Measurements from ENCODE around the gene F2R. TPM values are rescaled to one million over a fixed set of nuclear protein-coding genes. Genes with fewer than 3 reads are reported as not detected.

The F2R gene
- total RNA-seq, 1 donor from 2014 or later = 20.1 TPM

DNA sequence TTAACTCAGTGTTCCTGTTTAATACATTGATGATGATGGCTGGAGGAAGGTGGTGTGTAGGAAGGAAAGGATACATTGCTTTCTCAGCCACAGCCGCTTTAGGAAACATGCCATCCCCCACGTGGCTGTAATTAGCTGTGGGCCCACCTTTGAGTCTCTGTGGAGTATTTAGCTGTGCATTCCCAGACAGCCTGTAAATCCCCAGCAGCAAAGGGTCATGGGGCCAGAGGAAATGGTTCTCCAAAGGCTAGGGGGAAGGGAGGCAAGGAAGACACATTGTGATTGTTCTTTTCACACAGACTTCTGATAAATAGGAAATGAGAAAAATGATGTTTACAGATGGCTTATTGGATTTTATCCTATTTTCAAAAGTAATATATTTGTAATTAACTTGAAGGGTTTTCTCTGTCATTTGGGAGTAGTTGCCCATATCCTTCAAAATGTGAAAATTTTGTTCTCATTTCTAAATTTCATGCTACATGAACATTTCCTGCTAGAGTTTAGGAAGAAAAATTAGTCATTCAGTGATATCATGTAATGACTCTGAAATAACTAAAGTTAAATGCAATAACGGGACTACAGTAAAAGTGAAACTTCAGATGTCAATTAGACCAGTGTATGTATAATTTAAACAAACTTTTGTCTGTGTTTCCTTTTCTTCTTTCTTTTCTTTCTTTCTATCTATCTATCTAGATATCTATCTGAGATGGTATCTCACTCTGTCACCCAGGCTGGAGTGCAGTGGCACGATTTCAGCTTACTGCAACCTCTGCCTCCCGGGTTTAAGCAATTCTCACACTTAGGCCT is 24.3 kb upstream of the F2R start:
- Mint-ChIP-seq H3K4me3 (peak overlapping the region; percentile 9), H3K9me3 (no peaks in the 10 kb centered on the region), H3K4me1 (ENCODE audit: unreplicated experiment) (peaks cover 18% of the 10 kb centered on the region), H3K27ac (no peak overlapping the region), H3K27me3 (no peaks in the 10 kb centered on the region), H3K36me3 (peaks cover 4% of the 10 kb centered on the region)
- DNase-seq (ENCODE audit: extremely low spot score, unreplicated experiment) = no peak
- TF ChIP-seq, protein P1, sequence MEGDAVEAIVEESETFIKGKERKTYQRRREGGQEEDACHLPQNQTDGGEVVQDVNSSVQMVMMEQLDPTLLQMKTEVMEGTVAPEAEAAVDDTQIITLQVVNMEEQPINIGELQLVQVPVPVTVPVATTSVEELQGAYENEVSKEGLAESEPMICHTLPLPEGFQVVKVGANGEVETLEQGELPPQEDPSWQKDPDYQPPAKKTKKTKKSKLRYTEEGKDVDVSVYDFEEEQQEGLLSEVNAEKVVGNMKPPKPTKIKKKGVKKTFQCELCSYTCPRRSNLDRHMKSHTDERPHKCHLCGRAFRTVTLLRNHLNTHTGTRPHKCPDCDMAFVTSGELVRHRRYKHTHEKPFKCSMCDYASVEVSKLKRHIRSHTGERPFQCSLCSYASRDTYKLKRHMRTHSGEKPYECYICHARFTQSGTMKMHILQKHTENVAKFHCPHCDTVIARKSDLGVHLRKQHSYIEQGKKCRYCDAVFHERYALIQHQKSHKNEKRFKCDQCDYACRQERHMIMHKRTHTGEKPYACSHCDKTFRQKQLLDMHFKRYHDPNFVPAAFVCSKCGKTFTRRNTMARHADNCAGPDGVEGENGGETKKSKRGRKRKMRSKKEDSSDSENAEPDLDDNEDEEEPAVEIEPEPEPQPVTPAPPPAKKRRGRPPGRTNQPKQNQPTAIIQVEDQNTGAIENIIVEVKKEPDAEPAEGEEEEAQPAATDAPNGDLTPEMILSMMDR (conservative IDR thresholded peaks at IDR 0.05) = no peak

DNA sequence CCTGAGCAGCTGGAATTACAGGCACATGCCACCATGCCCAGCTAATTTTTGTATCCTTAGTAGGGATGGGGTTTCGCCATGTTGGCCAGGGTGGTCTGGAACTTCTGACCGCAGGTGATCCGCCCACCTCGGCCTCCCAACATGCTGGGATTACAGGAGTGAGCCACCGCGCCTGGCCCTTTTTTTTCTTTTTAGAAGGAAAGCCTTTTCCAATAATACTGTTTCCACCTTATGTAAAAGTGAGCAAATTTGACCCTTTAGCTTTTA is 23.7 kb upstream of the F2R start:
- H3K36me3 Mint-ChIP-seq = no peaks in the 10 kb centered on the region
- H3K4me3 Mint-ChIP-seq = no peak overlapping the region
- peaks cover 18% of the 10 kb centered on the region for H3K4me1 Mint-ChIP-seq (ENCODE audit: unreplicated experiment)
- H3K27ac Mint-ChIP-seq = no peak overlapping the region
- no peak for DNase-seq (ENCODE audit: extremely low spot score, unreplicated experiment)
- no peaks in the 10 kb centered on the region for H3K27me3 Mint-ChIP-seq
- TF ChIP-seq, protein P1 (conservative IDR thresholded peaks at IDR 0.05) = no peak
- no peaks in the 10 kb centered on the region for H3K9me3 Mint-ChIP-seq

DNA sequence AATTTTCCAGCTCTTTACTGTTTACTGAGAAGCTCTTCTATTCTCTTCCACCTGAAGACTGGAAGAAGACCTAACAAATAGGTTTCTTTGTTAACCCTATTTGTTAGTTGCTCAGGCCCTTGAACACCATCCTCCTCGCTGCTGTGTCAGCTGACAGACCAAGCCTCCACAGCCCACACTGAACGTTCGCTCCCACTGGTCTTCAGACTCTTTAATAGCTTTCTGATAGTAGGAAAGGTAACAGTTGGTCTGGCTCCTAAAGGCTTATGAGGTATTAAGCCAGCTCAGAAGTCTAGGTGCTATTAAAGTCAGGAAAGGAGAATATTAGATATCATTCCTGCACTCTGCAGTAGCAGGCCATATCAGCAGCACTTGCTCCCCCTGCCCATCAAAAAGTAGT is 23.3 kb upstream of the F2R start:
- Mint-ChIP-seq H3K9me3 (no peaks in the 10 kb centered on the region), H3K36me3 (no peaks in the 10 kb centered on the region), H3K27ac (no peak overlapping the region), H3K4me3 (no peak overlapping the region), H3K27me3 (no peaks in the 10 kb centered on the region), H3K4me1 (ENCODE audit: unreplicated experiment) (peaks cover 18% of the 10 kb centered on the region)
- TF ChIP-seq, protein P1 (conservative IDR thresholded peaks at IDR 0.05) = no peak
- no peak for DNase-seq (ENCODE audit: extremely low spot score, unreplicated experiment)

DNA sequence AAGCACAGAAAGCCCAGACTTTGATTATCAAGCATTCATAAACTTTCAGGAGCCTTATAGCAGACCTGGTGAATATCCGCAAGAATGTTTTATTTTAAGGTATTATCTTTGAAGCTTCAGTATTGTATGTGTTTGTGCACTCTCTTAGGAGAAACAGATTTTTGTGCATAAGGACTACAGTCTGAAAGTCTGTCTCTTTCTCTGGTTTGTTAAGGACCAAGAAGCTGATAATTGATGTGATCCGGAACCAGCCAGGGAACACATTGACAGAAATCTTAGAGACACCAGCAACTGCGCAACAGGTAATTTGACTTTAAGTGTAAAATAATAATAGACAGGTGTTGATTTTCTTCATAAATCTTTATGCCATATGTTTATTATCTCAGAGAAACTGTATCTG is 22.8 kb upstream of the F2R start:
- no peak for DNase-seq (ENCODE audit: extremely low spot score, unreplicated experiment)
- TF ChIP-seq, protein P1 (conservative IDR thresholded peaks at IDR 0.05) = no peak
- H3K9me3 Mint-ChIP-seq = no peaks in the 10 kb centered on the region
- no peaks in the 10 kb centered on the region for H3K27me3 Mint-ChIP-seq
- no peaks in the 10 kb centered on the region for H3K36me3 Mint-ChIP-seq
- H3K4me3 Mint-ChIP-seq = no peak overlapping the region
- peaks cover 18% of the 10 kb centered on the region for H3K4me1 Mint-ChIP-seq (ENCODE audit: unreplicated experiment)
- no peak overlapping the region for H3K27ac Mint-ChIP-seq

DNA sequence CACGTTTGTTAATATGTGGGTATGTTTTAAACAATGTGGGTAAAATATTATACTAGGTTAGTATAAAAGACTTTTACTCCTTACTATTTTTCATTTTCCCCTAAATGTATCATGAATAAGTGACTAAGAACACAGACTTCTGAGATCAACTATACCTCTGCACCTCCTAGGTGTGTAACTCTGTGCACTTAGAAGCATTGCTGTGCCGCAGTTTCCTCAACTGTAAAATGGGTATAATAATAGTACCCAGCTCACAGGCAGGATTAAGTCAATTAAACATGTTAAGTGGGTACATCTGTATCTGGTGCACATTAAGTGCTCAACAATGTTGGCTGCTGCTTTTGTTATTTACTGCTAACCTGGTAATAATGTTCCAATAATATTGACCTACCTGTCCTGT is 21.6 kb upstream of the F2R start:
- H3K4me1 Mint-ChIP-seq (ENCODE audit: unreplicated experiment) = peaks cover 18% of the 10 kb centered on the region
- no peaks in the 10 kb centered on the region for H3K36me3 Mint-ChIP-seq
- TF ChIP-seq, protein P1 (conservative IDR thresholded peaks at IDR 0.05) = no peak
- H3K27me3 Mint-ChIP-seq = no peaks in the 10 kb centered on the region
- H3K4me3 Mint-ChIP-seq = no peak overlapping the region
- H3K27ac Mint-ChIP-seq = no peak overlapping the region
- H3K9me3 Mint-ChIP-seq = no peaks in the 10 kb centered on the region
- DNase-seq (ENCODE audit: extremely low spot score, unreplicated experiment) = no peak
